Measurements from ENCODE around the gene MT1G.
"Not testable (repeated sequence)": the region's sequence is repeated elsewhere in the genome, so short reads cannot be mapped to it uniquely, and the experiment has no call there.

Gene MT1G

GRCh38 chr16:56665286-56666261, 2.3 kb downstream of the MT1G start:
- not testable (repeated sequence) for DNase-seq (ENCODE audit: low read depth in 2 of 2)

- no peak for DNase-seq (ENCODE audit: low read depth in 2 of 2)
Measured at GRCh38 chr16:56664506-56664905, 3.4 kb downstream of the MT1G start.

DNA sequence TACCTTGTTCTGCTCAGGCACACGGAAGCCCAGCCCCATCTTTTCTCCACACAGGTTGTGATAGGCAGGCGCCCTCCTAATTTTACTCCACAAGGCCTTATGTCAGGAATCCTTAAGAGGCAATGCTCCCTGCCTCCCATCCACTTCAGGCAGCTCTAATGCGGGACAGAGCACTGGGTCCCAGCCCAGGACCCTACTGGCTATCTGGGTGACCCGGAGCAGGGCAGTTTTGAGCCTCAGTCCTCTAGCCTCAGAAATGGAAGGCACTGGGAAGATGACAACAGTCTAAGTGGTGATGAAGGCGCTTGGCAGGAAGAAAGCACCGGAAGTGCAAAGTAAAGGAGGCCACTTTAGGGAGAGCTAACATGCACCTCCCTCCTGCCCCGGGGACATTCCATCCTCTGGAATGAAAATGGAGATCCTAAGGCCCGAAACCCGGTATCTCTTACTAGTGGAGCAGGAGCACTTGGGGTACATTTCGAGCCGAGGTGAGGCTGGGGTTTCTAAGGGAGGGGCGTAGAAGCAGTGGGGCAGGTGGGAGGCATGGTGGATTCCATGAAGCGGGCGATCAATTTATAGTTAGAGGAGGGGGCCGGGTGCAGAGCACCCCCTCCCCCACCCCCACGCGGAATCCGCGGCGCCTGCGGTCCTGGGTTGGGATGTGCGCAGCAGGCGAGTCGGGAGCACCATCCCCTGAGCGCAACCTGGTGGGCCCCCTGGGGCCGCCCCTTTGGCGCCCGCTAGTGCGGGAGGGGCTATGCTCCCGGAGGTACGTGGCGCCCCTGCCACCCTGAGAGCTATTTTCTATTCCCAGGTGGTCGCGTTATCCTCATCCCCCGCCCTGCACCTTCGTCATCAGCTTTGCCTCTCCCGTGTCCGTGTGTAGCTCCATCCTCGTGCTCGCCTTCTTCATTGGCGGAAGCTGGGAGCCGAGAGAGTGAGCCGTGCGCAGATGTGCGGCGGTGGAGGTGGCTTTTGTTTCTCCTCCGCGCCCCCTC, 5.2 kb downstream of the MT1G start:
- no peak for DNase-seq (ENCODE audit: low read depth in 2 of 2)

DNA sequence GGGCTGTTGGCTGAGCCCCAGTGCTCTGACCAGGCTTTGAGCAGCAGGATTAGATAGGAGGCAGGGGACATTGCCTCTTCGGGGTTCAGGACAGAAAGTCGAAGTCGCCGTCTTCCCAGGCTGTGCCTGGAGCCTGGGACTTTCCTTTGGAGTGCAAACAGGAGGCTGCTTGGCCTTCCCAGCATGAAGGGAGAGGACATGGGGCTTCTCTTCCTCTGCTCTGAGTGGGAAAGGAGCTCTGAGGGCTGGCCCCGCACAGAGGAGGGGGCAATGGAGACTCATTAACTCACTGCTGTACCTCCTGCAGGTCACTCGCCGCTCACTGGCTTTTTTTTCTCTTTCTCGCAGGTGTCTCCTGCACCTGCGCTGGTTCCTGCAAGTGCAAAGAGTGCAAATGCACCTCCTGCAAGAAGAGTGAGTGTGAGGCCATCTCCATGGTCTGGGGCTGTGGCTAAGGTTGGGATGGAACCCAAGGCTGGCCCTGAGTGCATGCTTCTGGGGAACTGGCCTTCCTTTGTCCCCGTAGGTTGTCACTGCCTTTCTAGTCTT, 9.5 kb downstream of the MT1G start:
- no peak for DNase-seq (ENCODE audit: low read depth in 2 of 2)

DNA sequence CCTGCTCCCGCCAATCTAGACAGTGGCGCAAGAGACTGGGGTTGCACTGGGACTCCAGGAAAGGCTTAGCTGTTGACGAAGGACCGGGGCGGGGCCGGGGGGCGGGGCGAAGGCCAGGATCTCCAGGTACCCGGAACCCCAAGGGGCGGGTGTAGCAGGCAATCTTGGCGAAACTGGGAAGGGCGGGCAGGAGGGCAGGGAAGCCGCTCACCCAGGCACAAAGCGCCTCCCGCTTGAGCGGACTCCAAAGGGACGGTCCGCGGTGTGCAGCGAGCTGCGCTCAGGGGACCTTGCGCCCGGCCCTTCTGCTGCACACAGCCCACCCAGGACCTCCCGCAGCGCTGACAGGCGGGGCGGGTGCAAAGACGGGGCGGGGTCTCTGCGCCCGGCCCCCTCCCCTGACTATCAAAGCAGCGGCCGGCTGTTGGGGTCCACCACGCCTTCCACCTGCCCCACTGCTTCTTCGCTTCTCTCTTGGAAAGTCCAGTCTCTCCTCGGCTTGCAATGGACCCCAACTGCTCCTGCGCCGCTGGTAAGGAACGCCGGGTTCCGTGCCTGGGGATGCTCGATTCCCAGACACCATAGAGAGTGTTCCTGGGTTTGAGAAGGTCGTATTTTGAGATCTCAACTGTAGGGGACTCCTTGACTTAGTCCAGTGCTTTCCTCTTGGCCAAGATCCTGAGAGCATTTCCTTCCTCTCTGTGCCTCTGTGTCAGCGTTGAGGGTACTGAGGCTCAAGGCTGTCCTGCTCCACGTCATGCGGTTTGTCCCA, 10.1 kb downstream of the MT1G start, which contains the start of gene MT1F:
Gene MT1F (plus strand): TSS at position 405 of the 772 bp plus-strand sequence. CDS start 100 bp downstream, at position 505.
- DNase-seq (ENCODE audit: low read depth in 2 of 2) = peak; percentile 42 to 44

- DNase-seq (ENCODE audit: low read depth in 2 of 2) = no peak
Measured at GRCh38 chr16:56653218-56653617, 14.6 kb downstream of the MT1G start.

DNA sequence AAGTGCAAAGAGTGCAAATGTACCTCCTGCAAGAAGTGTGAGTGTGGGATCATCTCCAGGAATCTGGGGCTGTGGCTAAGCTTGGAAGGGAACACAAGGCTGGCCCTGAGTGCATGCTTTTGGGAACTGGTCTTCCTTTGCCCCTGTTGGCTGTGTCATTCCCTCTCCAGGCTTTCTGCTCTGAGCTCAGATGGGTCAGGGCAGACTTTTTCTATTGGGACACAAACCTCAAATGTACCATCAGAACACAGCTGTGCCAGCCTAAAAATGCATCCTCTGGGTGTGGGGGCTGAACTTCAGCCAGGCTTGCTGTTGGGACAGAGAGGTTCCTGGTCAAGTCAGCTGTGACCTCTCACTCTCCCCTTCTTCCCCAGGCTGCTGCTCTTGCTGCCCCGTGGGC, 15.3 kb downstream of the MT1G start:
- no peak for DNase-seq (ENCODE audit: low read depth in 2 of 2)

- DNase-seq (ENCODE audit: low read depth in 2 of 2) = no peak
Measured at GRCh38 chr16:56651586-56651985, 16.3 kb downstream of the MT1G start, which contains the start of gene MT1B. Gene MT1B, plus strand, starts transcription at chr16:56651886. Its CDS starts 68 bp downstream, at chr16:56651954.

DNA sequence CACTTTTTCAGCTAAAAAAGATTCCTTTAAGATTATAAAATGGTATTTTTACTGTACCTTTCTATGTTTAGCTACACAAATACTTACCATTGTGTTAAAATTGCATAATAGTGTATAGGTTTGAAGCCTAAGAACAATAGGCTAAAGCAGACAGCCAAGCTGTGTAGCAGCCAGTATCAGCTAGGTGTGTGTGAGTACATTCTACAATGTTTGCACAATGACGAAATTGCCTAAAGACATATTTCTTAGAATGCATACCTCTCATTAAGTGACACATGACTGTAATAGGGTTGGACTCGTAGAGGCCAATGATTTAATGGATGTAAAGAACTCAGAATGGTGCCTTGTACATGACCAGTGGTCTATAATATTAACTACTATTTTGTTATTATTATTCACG, 18.0 kb downstream of the MT1G start:
- DNase-seq (ENCODE audit: low read depth in 2 of 2) = no peak

DNA sequence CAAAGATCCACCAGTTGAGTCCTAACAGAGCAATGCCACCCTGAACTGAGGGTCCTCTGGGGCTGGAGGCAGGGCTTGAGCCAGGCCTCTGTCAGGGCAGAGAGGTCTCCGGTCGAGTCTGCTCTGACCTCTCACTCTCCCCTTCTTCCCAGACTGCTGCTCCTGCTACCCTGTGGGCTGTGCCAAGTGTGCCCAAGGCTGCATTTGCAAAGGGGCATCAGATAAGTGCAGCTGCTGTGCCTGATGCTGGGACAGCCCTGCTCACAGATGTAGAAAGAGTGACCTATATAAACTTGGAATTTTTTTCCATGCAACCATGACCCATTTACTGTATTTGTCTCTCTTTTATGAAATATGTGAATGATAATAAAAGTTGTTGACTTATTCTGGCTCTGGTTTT, 18.6 kb downstream of the MT1G start:
- no peak for DNase-seq (ENCODE audit: low read depth in 2 of 2)

DNA sequence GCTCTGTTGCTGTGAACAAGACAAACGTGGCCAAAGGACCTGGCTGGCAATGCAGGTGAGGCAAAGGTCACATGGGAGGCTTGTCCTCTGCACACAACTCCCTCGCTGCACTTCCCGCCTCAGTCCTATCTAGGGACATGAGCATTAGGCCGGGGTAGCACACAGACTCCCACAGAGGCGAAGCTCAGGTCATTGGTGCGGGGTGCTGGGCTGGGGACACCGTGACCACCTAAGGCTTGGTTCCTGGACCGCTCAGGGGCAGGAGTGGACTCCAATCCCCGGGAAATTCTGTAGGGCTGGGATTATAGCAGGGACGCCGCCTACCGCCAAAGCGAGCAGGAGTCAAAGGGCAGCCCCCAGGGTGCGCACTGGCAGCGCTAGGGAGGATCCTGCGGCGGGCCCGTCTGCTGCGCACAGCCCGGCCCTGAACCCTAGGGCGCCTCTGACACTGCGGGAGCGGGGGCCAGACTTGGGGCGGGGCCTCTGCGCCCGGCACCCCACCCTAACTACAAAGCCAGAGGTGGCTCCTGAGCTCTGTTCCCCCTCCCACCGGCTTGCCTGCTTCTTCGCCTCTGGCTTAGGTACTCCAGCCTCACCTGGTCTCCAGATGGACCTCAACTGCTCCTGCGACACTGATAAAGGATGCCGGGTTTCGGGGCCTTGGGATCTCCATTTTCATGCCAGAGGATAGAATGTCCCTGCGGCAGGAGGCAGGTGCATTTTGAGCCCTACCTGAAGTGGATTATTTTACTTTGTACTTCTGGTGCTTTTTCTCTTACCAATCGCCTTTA, 20.0 kb downstream of the MT1G start:
- DNase-seq (ENCODE audit: low read depth in 2 of 2) = no peak

DNA sequence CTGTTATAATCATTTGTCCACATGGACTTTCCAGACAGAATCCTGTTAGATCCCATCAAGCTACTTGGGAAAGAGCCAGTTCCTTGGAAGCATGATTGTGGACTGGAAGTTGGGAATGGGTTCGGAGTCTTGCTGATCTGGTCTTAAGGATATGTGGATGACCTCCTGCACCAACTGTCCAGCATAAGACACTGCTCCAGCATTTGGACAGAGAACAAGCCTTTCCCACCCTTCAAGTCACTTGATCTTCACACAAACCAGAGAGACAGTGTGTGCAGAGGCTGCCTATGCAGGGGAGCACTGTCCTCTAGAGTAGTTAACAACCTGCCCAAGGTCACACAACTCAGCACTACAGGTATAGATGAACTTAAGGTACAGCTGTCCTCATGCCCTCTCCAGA, 22.0 kb downstream of the MT1G start:
- DNase-seq (ENCODE audit: low read depth in 2 of 2) = no peak

- no peak for DNase-seq (ENCODE audit: low read depth in 2 of 2)
Measured at GRCh38 chr16:56645311-56645710, 22.6 kb downstream of the MT1G start.

DNA sequence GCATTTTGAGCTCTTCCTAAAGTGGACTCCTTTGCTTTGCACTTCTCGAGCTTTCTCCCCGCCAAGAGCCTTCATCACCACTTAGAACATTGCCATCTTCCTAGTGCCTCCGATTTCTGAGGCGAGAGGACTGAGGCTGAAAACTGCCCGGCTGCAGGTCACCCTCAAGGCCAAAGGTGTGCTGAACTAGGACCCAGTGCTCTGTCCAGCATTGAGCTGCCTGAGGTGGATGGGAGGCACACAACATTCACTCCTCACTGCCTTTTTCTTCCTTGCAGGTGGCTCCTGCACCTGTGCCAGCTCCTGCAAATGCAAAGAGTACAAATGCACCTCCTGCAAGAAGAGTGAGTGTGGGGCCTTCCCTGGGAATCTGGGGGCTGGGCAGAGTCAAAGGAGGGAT, 24.0 kb downstream of the MT1G start:
- DNase-seq (ENCODE audit: low read depth in 2 of 2) = no peak

DNA sequence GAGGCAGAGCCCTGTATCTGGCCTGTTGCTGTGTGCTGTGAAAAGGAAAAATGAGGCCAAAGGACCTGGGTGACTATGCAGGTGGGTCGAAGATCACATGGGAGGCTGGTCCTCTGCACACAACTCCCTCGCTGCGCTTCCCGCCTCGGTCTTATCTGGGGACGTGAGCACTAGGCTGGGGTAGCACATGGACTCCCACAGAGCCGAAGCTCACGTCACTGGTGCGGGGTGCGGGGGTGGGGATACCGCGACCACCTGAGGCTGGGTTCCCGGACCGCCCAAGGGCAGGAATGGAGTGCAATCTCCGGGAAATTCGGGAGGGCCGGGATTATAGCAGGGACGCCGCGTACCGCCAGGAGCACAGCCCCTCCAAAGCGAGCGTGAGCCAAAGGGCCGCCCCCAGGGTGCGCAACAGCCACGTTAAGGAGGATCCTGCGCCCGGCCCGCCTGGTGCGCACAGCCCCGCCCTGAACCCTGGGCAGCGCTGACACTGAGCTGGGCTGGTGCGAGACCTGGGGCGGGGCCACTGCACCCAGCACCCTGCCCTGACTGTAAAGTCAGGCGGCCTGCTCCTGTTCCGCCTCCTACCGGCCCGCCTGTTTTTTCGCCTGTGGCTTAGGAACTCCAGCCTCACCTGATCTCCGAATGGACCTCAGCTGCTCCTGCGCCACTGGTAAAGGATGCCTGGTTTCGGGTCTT, 24.6 kb downstream of the MT1G start:
- DNase-seq (ENCODE audit: low read depth in 2 of 2) = peak; percentile 46 to 60

- DNase-seq (ENCODE audit: low read depth in 2 of 2) = no peak
Measured at GRCh38 chr16:56641166-56641565, 26.7 kb downstream of the MT1G start.

DNA sequence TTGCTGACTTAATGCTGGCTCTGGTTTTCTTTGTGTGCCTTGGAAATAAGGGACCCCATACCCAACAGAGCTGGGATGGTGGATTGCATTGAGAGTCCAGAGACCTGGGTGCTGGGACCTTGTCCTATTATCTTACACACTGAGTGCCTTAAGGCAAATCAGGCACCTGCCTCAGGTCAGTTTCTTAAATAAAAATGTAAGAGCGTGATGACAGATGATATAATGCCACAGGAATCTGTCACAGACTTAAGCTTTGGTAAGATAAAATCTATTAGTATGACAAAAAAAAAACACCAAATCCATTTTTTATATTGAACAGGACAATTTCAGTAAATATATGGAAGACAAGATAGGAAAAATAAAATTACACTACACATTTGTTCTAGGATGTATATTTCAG, 27.8 kb downstream of the MT1G start:
- DNase-seq (ENCODE audit: low read depth in 2 of 2) = no peak

GRCh38 chr16:56639045-56639444, 28.8 kb downstream of the MT1G start:
- no peak for DNase-seq (ENCODE audit: low read depth in 2 of 2)

Data from stimulated activated CD8-positive, alpha-beta memory T cell treated with anti-CD3 and anti-CD28 coated beads, Interleukin-15, amount 100 ng/mL, for 4 hours (primary cell).